IMR-90 (cell line): ENCODE measurements around the gene MGST2. TPM values are rescaled to one million over a fixed set of nuclear protein-coding genes. Genes with fewer than 3 reads are reported as not detected.

Experiments used
- ATAC-seq: fragments of 200-7000 bp; cut with Tn5 transposase; 2 replicates; pipeline ENCODE4 v1.9.1; 2020; ENCODE audit warnings: low read depth, mild to moderate bottlenecking, moderate library complexity
- BruUV-seq: library from RNA; stranded (reverse); fragments of 400-500 nt; replicated peaks from 2 replicates; lab custom pipeline; 2021; lab: Mats Ljungman, UMichigan
- CTCF ChIA-PET: fragments of 300-600 bp; formaldehyde crosslinking; extraction: SDS; loops from one replicate; lab custom pipeline; 2021; ENCODE audit warnings: antibody characterized with exemption; lab: Yijun Ruan, JAX
- POLR2A ChIA-PET: fragments of 300-600 bp; sonication (Branson Sonifier 250); formaldehyde crosslinking; loops from one replicate; lab custom pipeline; 2022; ENCODE audit warnings: antibody characterized with exemption; ENCODE audit not compliant: unreplicated experiment; lab: Charles Lee
- DNase-seq: peaks from one replicate; pipeline ENCODE4 v3.0.0; 2013
- H2AFZ ChIP-seq: replicated peaks from 2 replicates; pipeline ENCODE3; 2013; ENCODE audit warnings: low read length, mild to moderate bottlenecking; ENCODE audit not compliant: poor library complexity
- H2AK5ac ChIP-seq: 2 replicates; pipeline ENCODE4 v1.6.1; 2013; ENCODE audit warnings: low read depth, low read length, inconsistent platforms
- H2AK9ac ChIP-seq: replicated peaks from 2 replicates; pipeline ENCODE3; 2013; ENCODE audit warnings: mild to moderate bottlenecking, low read depth, low read length, moderate library complexity; ENCODE audit not compliant: poor library complexity
- H2BK120ac ChIP-seq: 2 replicates; pipeline ENCODE4 v1.6.1; 2013; ENCODE audit warnings: low read depth, low read length, inconsistent platforms
- H2BK15ac ChIP-seq: 3 replicates; pipeline ENCODE4 v1.6.1; 2013; ENCODE audit warnings: low read depth, low read length, inconsistent platforms
- H2BK20ac ChIP-seq: 2 replicates; pipeline ENCODE4 v1.6.1; 2013; ENCODE audit warnings: low read depth, mild to moderate bottlenecking, inconsistent platforms, low read length, moderate library complexity
- H2BK5ac ChIP-seq: 2 replicates; pipeline ENCODE4 v1.6.1; 2013; ENCODE audit warnings: mild to moderate bottlenecking, low read depth, low read length, inconsistent platforms; ENCODE audit not compliant: poor library complexity, severe bottlenecking
- H3K14ac ChIP-seq: replicated peaks from 2 replicates; pipeline ENCODE4 v1.6.1; 2013; ENCODE audit warnings: low read depth, low read length, inconsistent platforms
- H3K18ac ChIP-seq: 2 replicates; pipeline ENCODE4 v1.6.1; 2013; ENCODE audit warnings: low read depth, low read length, control low read depth
- H3K23ac ChIP-seq: 2 replicates; pipeline ENCODE4 v1.6.1; 2013; ENCODE audit warnings: low read depth, low read length, inconsistent platforms
- H3K27ac ChIP-seq: 2 replicates; pipeline ENCODE4 v1.5.1; 2013; ENCODE audit warnings: mild to moderate bottlenecking, control low read depth, low read length; ENCODE audit not compliant: insufficient read depth
- H3K27me3 ChIP-seq: 2 replicates; pipeline ENCODE4 v1.6.1; 2013; ENCODE audit warnings: low read length; ENCODE audit not compliant: control insufficient read depth, insufficient read depth
- H3K36me3 ChIP-seq: 2 replicates; pipeline ENCODE4 v1.6.1; 2013; ENCODE audit warnings: low read length, mixed read lengths; ENCODE audit not compliant: control insufficient read depth, insufficient read depth
- H3K4ac ChIP-seq: 2 replicates; pipeline ENCODE4 v1.6.1; 2013; ENCODE audit warnings: low read depth, low read length, inconsistent platforms
- H3K4me1 ChIP-seq: 2 replicates; pipeline ENCODE4 v1.6.1; 2013; ENCODE audit warnings: low read length, mixed read lengths; ENCODE audit not compliant: control insufficient read depth, insufficient read depth
- H3K4me2 ChIP-seq: 2 replicates; pipeline ENCODE4 v1.6.1; 2013; ENCODE audit warnings: low read depth, mild to moderate bottlenecking, control low read depth, low read length, moderate library complexity
- H3K4me3 ChIP-seq: 2 replicates; pipeline ENCODE4 v1.5.1; 2013; ENCODE audit warnings: low read depth, mild to moderate bottlenecking, control low read depth, low read length, moderate library complexity; ENCODE audit not compliant: insufficient read depth
- H3K56ac ChIP-seq: 2 replicates; pipeline ENCODE4 v1.6.1; 2013; ENCODE audit warnings: low read length, inconsistent platforms; ENCODE audit not compliant: insufficient read depth; ENCODE audit errors: extremely low read depth
- H3K79me1 ChIP-seq, 2 experiments: 2 replicates each; pipeline ENCODE4 v1.6.1; 2013; ENCODE audit warnings: low read length in 2 of 2, inconsistent platforms in 1 of 2, low read depth in 1 of 2
- H3K9ac ChIP-seq: 2 replicates; pipeline ENCODE4 v1.6.1; 2013; ENCODE audit warnings: low read depth, low read length, control low read depth
- H3K9me1 ChIP-seq: 2 replicates; pipeline ENCODE4 v1.6.1; 2013; ENCODE audit warnings: low read length, inconsistent platforms; ENCODE audit not compliant: insufficient read depth
- H3K9me3 ChIP-seq: 2 replicates; pipeline ENCODE4 v1.6.1; 2013; ENCODE audit warnings: low read length; ENCODE audit not compliant: control insufficient read depth, insufficient read depth
- H4K20me1 ChIP-seq: 2 replicates; pipeline ENCODE4 v1.6.1; 2013; ENCODE audit warnings: low read length, inconsistent platforms; ENCODE audit not compliant: insufficient read depth
- H4K5ac ChIP-seq: 2 replicates; pipeline ENCODE4 v1.6.1; 2013; ENCODE audit warnings: mild to moderate bottlenecking, low read depth, low read length, control low read depth
- H4K8ac ChIP-seq, 2 experiments: 2 replicates each; pipeline ENCODE4 v1.6.1; 2013; ENCODE audit warnings: low read depth in 2 of 2, low read length in 2 of 2, control low read depth in 1 of 2, inconsistent platforms in 1 of 2
- H4K91ac ChIP-seq: 2 replicates; pipeline ENCODE4 v1.6.1; 2013; ENCODE audit warnings: low read depth, low read length, inconsistent platforms; ENCODE audit not compliant: insufficient read depth
- BHLHE40 ChIP-seq: fragments of 150-350 bp; IDR thresholded peaks from 2 replicates; pipeline ENCODE4 v1.6.1; 2016; ENCODE audit warnings: mild to moderate bottlenecking, low read depth, low read length
- FOS ChIP-seq: fragments of 150-350 bp; IDR thresholded peaks from 2 replicates; pipeline ENCODE4 v1.6.1; 2016; ENCODE audit warnings: low read depth, low read length
- POLR2A ChIP-seq: IDR thresholded peaks from 2 replicates; pipeline ENCODE4 v1.6.1; 2012; ENCODE audit warnings: mild to moderate bottlenecking, low read depth, low read length
- RAD21 ChIP-seq: IDR thresholded peaks from 2 replicates; pipeline ENCODE4 v1.6.1; 2012; ENCODE audit warnings: low read length, improper control_type of control experiment
- WGBS, 2 experiments: methylation state at CpG; one replicate each; pipeline versions ENCODE4 v1.1.5 to v1.1.7; 2013; ENCODE audit warnings: missing lambda C conversion rate in 2 of 2; ENCODE audit not compliant: insufficient read length in 1 of 2; ENCODE audit errors: extremely low coverage in 2 of 2; 5-methylcytosine and 5-hydroxymethylcytosine counted together
- dilution Hi-C: fragments of 300-500 bp; cut with HindIII; formaldehyde crosslinking; loops from one replicate; pipeline ENCODE4 v1.14.3; 2018; ENCODE audit warnings: low sequenced_read_pairs; ENCODE audit not compliant: unreplicated experiment
- in situ Hi-C: fragments of 300-500 bp; cut with MboI; formaldehyde crosslinking; loops from 3 replicates; pipeline ENCODE4 v1.14.3; 2019; ENCODE audit warnings: low sequenced_read_pairs, inconsistent platforms, mixed read lengths
- intact Hi-C: fragments of 100-400 bp; cut with micrococcal nuclease; formaldehyde crosslinking; loops from 2 replicates; pipeline ENCODE4 v1.10.0; 2022
- polyA plus RNA-seq, 3 experiments: library from polyadenylated mRNA; depleted of rRNA; stranded (reverse); fragments of >200 nt; gene quantifications; 2 replicates each; pipeline ENCODE4 v1.2.3, GENCODE V29; 2012; ENCODE audit warnings: low replicate concordance in 1 of 3
- total RNA-seq: library from RNA; depleted of rRNA; stranded (reverse); fragments of >200 nt; gene quantifications from 2 replicates; pipeline ENCODE4 v1.2.3, GENCODE V29; 2012
- TF ChIP-seq, protein P1 (sequence below): fragments of 150-350 bp; IDR thresholded peaks from 2 replicates; pipeline ENCODE4 v1.6.1; 2017; ENCODE audit warnings: mild to moderate bottlenecking, antibody characterized with exemption, low read length, low read depth

MGST2 gene
- total and polyA plus RNA-seq, 2 of the 4 experiments (the other 2 are of a cell fraction), result 4.8 to 10.5 TPM

DNA sequence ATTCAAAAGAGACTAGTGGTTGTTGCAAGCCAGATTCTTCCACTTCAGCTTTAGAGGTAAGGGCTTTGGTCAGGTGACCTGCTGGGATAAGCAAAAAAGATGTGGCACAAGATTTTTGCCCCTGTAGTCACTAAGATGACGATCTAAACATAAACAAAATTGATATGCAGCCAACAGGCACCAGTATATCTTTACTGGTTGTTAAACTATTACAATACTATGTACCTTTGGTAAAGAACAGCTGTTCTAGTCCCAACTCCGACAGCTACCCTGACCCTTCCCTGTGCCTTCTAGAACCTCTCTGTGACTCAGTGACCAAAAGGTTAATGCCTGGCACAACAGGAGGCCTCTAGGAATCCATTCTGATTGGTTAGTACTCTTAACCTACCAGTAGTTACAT is 59.6 kb downstream of the MGST2 start:
- in situ Hi-C loops, result no loop called here
- intact Hi-C loops, result no loop called here
- H3K4me2 ChIP-seq, result no peak overlapping the region
- H3K79me1 ChIP-seq, result no peaks in the 10 kb centered on the region
- H2BK120ac ChIP-seq, result no peak overlapping the region
- H4K8ac ChIP-seq, result no peak overlapping the region
- CTCF ChIA-PET, result no interaction called here
- dilution Hi-C loops, result no loop called here
- no peak overlapping the region for H2BK15ac ChIP-seq
- H2AFZ ChIP-seq, result no peak overlapping the region
- no peaks in the 10 kb centered on the region for H3K4me1 ChIP-seq
- H4K91ac ChIP-seq, result no peak overlapping the region
- no peak overlapping the region for H3K4me3 ChIP-seq
- ATAC-seq (no peak), DNase-seq (no peak)
- H3K14ac ChIP-seq, result no peak overlapping the region
- H4K20me1 ChIP-seq, result no peaks in the 10 kb centered on the region
- no peaks in the 10 kb centered on the region; the same call in 1 of the 2 replicates for H3K36me3 ChIP-seq
- no TSS peak for BruUV-seq
- H2AK5ac ChIP-seq, result no peak overlapping the region
- no peaks in the 10 kb centered on the region for H3K9me3 ChIP-seq
- H2BK20ac ChIP-seq, result no peak overlapping the region
- H3K4ac ChIP-seq, result no peak overlapping the region
- WGBS, 2 experiments, result 80% methylated on average over 1 of the region's 2 CpGs; no CpG with 5 or more reads in 1 of the 2 experiments
- H3K18ac ChIP-seq, result no peak overlapping the region
- TF ChIP-seq, protein P1, sequence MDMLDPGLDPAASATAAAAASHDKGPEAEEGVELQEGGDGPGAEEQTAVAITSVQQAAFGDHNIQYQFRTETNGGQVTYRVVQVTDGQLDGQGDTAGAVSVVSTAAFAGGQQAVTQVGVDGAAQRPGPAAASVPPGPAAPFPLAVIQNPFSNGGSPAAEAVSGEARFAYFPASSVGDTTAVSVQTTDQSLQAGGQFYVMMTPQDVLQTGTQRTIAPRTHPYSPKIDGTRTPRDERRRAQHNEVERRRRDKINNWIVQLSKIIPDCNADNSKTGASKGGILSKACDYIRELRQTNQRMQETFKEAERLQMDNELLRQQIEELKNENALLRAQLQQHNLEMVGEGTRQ, result no peak
- TF ChIP-seq RAD21 (no peak), POLR2A (no peak), BHLHE40 (no peak), FOS (no peak)
- H2AK9ac ChIP-seq, result no peak overlapping the region
- no peaks in the 10 kb centered on the region for H3K9me1 ChIP-seq
- POLR2A ChIA-PET, result no interaction called here
- no peak overlapping the region for H2BK5ac ChIP-seq
- H3K23ac ChIP-seq, result no peak overlapping the region
- H3K27me3 ChIP-seq, result no peaks in the 10 kb centered on the region
- H3K27ac ChIP-seq, result no peak overlapping the region
- H3K9ac ChIP-seq, result no peak overlapping the region
- H3K56ac ChIP-seq, result no peak overlapping the region
- no peak overlapping the region for H4K5ac ChIP-seq
